ENCODE measurements around the gene WDR27. TPM values are rescaled to one million over a fixed set of nuclear protein-coding genes. Genes with fewer than 3 reads are reported as not detected.

Gene WDR27
- polyA plus RNA-seq, 3 donors, result 0.95 to 20.5 (median 2.0) TPM

DNA sequence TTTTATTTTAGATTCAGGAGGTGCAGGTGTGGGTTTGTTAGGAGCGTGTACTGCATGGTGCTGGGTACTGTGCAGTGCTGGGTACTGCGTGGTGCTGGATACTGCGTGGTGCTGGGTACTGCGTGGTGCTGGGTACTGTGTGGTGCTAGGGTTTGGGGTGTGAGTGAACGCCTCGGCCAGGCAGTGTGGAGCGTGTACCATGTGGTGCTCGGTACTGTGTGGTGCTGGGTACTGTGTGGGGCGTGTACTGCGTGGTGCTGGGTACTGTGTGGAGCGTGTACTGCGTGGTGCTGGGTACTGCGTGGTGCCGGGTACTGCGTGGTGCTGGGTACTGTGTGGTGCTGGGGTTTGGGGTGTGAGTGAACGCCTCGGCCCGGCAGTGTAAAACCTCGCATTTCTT, 62.9 kb downstream of the WDR27 start:
- H3K9ac ChIP-seq (ENCODE audit: insufficient read depth, low read length, poor library complexity, severe bottlenecking), result no peak overlapping the region
- no peak overlapping the region for H3K27ac ChIP-seq (ENCODE audit: low read depth in 1 of 2, low read length in 2 of 2)
- no peak overlapping the region for H2AFZ ChIP-seq (ENCODE audit: insufficient read depth, low read depth, low read length, poor library complexity, severe bottlenecking)
- H3K9me3 Mint-ChIP-seq, result peaks cover 0 to 2% (median 0%) of the 10 kb centered on the region in 7 donors
- H3K4me1 ChIP-seq (ENCODE audit: control insufficient read depth in 1 of 2, insufficient read depth in 2 of 2, low read length in 2 of 2), result no peaks in the 10 kb centered on the region
- no peaks in the 10 kb centered on the region for H3K27me3 ChIP-seq (ENCODE audit: control insufficient read depth in 2 of 2, insufficient read depth in 2 of 2, low read length in 2 of 2)
- H3K36me3 Mint-ChIP-seq, result peaks cover 3 to 6% of the 10 kb centered on the region in 2 donors
- H3K4me3 ChIP-seq (replicated peaks in 1 of 3; ENCODE audit: low read depth in 2 of 3, low read length in 3 of 3), result no peak overlapping the region
- intact Hi-C loops (cut with micrococcal nuclease), result no loop called here
- no peak overlapping the region for H3K4me3 Mint-ChIP-seq
- H3K27me3 Mint-ChIP-seq (ENCODE audit: low read depth in 3 of 3), result peaks cover 0 to 1% (median 0%) of the 10 kb centered on the region in 3 donors
- TF ChIP-seq, protein P1, sequence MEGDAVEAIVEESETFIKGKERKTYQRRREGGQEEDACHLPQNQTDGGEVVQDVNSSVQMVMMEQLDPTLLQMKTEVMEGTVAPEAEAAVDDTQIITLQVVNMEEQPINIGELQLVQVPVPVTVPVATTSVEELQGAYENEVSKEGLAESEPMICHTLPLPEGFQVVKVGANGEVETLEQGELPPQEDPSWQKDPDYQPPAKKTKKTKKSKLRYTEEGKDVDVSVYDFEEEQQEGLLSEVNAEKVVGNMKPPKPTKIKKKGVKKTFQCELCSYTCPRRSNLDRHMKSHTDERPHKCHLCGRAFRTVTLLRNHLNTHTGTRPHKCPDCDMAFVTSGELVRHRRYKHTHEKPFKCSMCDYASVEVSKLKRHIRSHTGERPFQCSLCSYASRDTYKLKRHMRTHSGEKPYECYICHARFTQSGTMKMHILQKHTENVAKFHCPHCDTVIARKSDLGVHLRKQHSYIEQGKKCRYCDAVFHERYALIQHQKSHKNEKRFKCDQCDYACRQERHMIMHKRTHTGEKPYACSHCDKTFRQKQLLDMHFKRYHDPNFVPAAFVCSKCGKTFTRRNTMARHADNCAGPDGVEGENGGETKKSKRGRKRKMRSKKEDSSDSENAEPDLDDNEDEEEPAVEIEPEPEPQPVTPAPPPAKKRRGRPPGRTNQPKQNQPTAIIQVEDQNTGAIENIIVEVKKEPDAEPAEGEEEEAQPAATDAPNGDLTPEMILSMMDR (IDR thresholded peaks at IDR 0.05), result no peak
- H3K27ac Mint-ChIP-seq, result peak overlapping the region in 2 of 7 donors; percentile 15 to 20
- no peaks in the 10 kb centered on the region for H3K4me1 Mint-ChIP-seq
- DNase-seq, result no peak
- H3K79me2 ChIP-seq (ENCODE audit: insufficient read depth, low read length), result no peaks in the 10 kb centered on the region
- no peak overlapping the region for H3K4me2 ChIP-seq (replicated peaks; ENCODE audit: extremely low read depth, low read length, poor library complexity, severe bottlenecking)
- H3K36me3 ChIP-seq (replicated peaks in 1 of 2; ENCODE audit: control insufficient read depth in 1 of 2, insufficient read depth in 2 of 2, low read length in 2 of 2), result no peaks in the 10 kb centered on the region
- H3K9me3 ChIP-seq (replicated peaks in 1 of 2; ENCODE audit: control insufficient read depth in 1 of 2, insufficient read depth in 1 of 2, low read length in 2 of 2), result no peaks in the 10 kb centered on the region
- H4K20me1 ChIP-seq (ENCODE audit: insufficient read depth, low read length), result no peaks in the 10 kb centered on the region
- WGBS (ENCODE audit: insufficient coverage), result 95% methylated on average over 15 of the region's 19 CpGs

GRCh38 chr6:169638388-169638787, 63.4 kb downstream of the WDR27 start:
- Histone ChIP-seq H3K27me3 (ENCODE audit: control insufficient read depth in 2 of 2, insufficient read depth in 2 of 2, low read length in 2 of 2) (no peaks in the 10 kb centered on the region), H3K36me3 (replicated peaks in 1 of 2; ENCODE audit: control insufficient read depth in 1 of 2, insufficient read depth in 2 of 2, low read length in 2 of 2) (no peaks in the 10 kb centered on the region), H3K9me3 (replicated peaks in 1 of 2; ENCODE audit: control insufficient read depth in 1 of 2, insufficient read depth in 1 of 2, low read length in 2 of 2) (no peaks in the 10 kb centered on the region), H3K4me3 (replicated peaks in 1 of 3; ENCODE audit: low read depth in 2 of 3, low read length in 3 of 3) (no peak overlapping the region), H3K4me2 (replicated peaks; ENCODE audit: extremely low read depth, low read length, poor library complexity, severe bottlenecking) (no peak overlapping the region), H4K20me1 (ENCODE audit: insufficient read depth, low read length) (no peaks in the 10 kb centered on the region), H2AFZ (ENCODE audit: insufficient read depth, low read depth, low read length, poor library complexity, severe bottlenecking) (no peak overlapping the region), H3K9ac (ENCODE audit: insufficient read depth, low read length, poor library complexity, severe bottlenecking) (no peak overlapping the region), H3K79me2 (ENCODE audit: insufficient read depth, low read length) (no peaks in the 10 kb centered on the region), H3K4me1 (ENCODE audit: control insufficient read depth in 1 of 2, insufficient read depth in 2 of 2, low read length in 2 of 2) (no peaks in the 10 kb centered on the region), H3K27ac (ENCODE audit: low read depth in 1 of 2, low read length in 2 of 2) (no peak overlapping the region)
- Mint-ChIP-seq H3K9me3 (peaks cover 0 to 2% (median 0%) of the 10 kb centered on the region in 7 donors), H3K27me3 (ENCODE audit: low read depth in 3 of 3) (peaks cover 0 to 1% (median 0%) of the 10 kb centered on the region in 3 donors), H3K4me3 (no peak overlapping the region), H3K27ac (peak overlapping the region in 1 of 7 donors; percentile 35), H3K4me1 (no peaks in the 10 kb centered on the region), H3K36me3 (peaks cover 3 to 6% of the 10 kb centered on the region in 2 donors)
- TF ChIP-seq, protein P1 (IDR thresholded peaks at IDR 0.05), result no peak
- DNase-seq, result no peak
- intact Hi-C loops (cut with micrococcal nuclease), result no loop called here
- WGBS (ENCODE audit: insufficient coverage), result 97% methylated on average over 10 of the region's 14 CpGs

Data from CD14-positive monocyte (primary cell).